HT-29 (cell line): Measurements from ENCODE around the gene LRCOL1. TPM values are rescaled to one million over a fixed set of nuclear protein-coding genes. Genes with fewer than 3 reads are reported as not detected.

Source experiments
- DNase-seq: peaks from one replicate; pipeline ENCODE4 v3.0.0-alpha.2; 2015; ENCODE audit warnings: low spot score
- total RNA-seq: library from RNA; depleted of rRNA; stranded (reverse); fragments of >200 nt; shearing (Covaris generic); gene quantifications from 2 replicates; pipeline ENCODE4 v1.2.3, GENCODE V29; 2014; rRNA removed

Gene LRCOL1
- not detected in 2 replicates for total RNA-seq

DNA sequence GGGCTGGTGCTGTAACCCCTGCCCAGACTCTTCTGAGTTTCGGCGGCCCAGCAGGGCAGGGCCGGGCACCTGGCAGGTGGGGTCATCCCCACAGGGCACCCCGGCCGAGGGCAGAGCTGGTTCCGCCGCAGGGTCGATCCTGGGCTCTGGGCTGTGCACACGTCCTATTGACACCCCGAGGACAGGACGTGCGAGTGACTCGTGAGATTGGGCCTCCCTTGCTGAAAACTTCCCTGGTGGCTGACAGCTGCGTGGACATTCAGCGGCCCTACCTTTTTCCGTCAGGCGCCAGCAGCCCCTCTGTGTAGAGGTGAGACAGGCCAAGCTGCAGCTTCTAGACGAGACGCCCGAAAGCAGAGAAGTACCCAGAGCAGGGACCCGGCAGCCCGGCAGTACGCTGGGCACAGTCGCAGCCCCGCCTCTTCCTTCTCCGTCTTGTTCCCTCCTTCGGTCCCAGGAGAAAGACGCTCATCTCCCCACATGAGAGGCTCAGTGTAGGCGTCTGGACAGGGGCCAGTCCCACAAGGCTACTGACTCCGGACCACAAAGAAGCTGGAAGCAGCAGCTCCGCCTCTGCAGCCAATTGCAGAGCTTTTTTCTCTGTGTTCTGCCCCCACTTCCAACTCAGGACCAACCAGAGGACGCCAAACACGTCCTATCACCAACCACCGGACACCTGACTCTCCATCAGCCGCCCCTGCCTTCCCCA lies at the start of gene LRCOL1:
LRCOL1 (minus strand) TSS at position 532 of the 709 bp plus-strand sequence. CDS start 4,331 bp downstream, outside the sequence.
- no peak for DNase-seq

DNA sequence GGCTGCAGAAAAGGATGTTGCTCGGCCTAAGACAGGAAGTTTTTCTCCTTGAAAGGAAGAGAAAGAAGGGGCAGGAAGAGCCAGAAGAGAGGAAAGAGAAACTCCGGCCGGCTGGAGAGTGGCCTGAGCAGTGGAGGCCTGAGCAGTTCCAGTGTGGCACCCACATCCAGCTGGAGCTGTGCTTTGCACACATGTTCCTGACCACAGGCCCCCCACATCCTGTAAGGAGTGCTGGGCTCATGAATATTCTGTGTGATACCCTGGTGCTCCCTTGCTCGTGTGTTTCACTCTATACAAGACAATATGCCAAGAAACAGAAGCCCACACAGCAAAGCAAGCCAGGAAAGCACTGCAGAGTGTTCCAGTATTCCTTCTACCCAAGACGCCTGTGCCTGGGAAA lies 49.7 kb upstream of the LRCOL1 start:
- no peak for DNase-seq

DNA sequence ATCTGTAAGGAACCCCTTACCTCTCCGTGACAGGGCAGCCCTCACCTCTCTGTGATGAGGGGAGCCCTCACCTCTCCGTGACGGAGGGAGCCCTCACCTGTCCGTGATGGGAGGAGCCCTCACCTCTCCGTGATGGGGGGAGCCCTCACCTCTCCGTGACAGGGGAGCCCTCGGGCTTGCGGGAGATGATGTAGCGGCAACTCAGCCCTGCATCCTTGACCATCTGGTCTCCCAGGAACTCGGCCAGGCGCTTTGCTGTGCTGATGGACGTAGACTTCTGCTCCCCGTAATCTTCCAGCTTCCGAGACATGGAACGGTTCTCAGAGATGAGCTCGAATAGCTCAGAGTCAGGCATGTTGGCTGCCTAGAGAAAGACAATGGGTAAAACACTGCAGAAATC lies 48.8 kb upstream of the LRCOL1 start:
- no peak for DNase-seq

DNA sequence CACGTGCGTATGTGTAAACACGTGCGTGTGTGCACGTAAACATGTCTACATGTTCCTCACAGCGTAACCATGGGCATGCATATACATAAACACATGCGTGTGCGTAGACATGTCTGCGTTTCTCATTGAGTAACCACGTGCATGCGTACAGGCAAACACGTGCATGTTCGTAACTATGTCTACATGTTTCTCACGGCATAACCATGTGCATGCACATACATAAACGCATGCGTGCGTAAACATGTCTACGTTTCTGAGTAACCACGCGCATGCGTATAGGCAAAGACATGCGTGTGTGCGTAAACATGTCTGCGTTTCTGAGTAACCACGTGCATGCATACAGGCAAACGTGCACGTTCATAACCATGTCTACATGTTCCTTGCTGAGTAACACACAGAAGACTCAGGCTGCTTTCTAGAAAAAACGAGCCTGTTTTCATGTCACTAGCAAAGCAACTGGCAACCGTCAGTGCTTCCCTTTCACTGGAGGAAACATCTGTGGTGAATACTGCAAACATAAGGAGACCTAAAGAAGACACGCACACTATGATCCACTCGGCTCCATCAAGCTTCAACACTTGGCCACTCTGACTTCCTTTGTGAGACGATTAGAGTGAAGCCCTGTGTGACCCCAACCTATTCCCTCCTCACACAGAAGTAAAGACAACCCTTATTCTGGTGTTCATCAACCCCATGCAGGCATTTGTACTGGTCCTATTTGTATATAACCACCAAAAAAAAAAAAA lies 47.9 kb upstream of the LRCOL1 start:
- no peak for DNase-seq

DNA sequence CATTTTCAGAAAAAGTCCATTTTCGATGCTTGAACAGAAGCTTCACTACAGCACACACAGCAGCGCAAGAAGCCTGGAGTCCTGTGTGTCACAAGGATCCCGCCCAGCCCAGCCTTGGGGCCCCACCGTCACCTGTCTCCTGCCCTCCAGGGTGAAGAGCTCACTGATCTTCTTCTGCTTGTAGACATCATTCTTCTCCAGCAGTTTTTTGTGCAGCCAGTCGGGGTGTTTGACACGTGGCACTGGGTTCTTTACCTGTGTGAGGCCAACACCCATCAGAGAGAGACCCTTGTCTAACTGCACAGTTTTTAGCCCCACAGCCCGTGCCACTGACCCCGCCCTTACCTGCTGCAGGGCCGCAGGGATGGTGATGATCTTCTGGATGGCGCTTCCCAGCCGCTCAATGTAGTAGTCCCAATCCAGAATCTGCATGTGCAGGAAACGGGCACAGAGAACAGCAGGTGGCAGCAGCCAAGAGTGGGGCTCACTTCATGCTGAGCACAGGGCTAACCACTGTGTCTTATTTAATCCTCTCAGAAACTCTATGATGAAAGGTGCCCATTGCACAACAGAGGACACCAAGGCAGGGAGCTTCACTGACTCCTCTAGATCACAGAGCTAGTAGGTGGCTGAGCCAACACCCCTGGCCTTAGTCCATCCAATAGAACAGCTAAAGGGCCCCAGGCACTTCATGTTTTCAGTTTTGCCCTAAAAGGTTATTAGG lies 46.8 kb upstream of the LRCOL1 start:
- no peak for DNase-seq

DNA sequence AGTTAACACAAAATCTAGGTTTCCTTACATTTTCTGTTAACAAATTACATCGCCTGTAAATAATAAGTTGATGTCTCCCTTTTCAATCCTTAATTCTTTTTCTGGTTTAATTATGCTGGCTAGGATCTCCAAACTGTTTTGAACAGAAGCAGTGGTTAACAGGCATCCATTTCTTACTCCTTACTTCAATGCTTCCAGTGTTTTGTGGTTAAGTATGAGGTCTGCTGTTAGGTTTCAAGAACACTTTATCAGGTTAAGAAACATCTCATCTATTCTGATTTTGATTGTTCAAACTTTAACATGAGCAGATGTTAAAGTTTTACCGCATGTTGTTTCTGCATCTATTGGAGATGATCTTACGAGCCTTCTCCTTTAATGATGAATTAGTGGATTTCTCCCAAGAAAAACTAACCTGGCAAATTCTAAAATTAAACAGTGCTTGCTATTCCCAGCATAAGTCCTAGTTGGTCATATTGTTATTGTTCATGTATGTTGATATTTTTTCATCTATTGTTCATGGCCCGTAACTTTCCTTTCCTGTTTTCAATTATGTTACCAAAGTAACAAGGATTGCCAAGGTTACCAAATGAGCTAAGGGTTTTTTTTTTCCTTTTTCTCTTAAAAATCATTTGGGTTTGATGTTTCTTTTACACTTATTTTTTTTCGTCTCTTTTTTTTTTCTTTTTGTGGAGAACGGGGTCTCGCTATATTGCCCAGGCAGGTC lies 43.3 kb upstream of the LRCOL1 start:
- no peak for DNase-seq

DNA sequence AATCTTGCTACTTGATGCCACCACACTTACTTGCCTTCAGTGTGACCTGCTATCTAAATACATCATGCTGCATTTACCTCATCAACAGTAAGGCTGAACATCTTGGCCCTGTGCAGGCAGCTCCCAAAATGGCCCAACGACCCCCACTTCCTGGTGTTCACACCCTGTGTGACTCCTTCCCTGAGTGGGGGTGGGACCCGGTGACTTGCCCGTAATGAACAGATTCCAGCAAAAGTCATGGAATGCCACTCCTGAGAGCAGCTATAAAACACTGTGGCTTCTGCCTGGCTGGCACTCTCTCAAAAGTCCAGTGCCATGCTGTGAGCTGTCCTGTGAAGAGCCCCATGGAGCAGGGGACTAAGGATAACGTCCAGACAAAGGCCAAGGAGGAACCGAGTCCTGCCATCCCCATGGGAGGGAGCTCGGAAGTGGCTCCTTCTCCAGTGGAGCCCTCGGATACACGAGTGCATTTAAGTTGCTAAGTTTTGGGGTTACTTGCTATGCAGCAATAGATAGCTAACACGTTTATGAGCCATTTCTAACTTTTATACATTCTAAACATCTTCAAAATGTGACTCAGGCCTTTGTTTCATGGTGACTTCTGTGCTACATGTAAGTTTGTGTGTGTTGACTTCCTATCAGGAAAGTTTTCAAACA lies 41.2 kb upstream of the LRCOL1 start:
- no peak for DNase-seq

DNA sequence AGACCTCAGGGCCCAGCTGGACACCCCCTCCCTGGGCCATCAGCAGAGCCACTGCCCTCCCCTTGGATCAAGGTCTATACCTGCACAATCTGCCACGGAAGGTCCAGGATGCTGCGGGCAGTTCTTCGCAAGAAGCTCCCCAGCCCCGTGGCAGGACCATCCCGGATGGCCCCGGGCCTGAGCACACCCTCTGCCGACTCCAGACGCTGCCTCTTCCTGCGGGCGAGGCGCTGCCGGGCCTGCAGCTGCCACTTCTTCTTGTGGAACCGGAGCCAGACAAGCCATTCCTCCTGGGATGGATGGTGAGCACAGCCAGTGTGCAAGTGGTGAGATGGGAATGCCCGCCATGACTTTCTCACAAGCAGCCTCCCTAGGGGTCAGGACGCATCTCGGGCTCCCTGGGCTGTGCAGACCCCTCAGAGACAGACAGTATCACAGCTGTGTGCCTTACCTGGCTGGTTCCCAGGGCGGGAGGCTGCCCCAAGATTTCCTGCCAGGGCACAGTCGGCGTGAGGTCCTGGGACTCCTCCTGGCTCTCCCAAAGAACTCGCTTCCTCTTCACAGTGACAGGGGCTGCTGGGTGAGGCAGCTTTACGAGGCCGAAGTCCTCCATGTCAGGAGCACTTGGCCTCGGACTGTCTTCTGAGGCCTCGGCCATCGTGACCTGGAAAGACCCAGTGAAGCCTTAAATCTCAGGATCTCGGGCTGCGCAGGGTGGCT lies 39.0 kb upstream of the LRCOL1 start:
- no peak for DNase-seq

DNA sequence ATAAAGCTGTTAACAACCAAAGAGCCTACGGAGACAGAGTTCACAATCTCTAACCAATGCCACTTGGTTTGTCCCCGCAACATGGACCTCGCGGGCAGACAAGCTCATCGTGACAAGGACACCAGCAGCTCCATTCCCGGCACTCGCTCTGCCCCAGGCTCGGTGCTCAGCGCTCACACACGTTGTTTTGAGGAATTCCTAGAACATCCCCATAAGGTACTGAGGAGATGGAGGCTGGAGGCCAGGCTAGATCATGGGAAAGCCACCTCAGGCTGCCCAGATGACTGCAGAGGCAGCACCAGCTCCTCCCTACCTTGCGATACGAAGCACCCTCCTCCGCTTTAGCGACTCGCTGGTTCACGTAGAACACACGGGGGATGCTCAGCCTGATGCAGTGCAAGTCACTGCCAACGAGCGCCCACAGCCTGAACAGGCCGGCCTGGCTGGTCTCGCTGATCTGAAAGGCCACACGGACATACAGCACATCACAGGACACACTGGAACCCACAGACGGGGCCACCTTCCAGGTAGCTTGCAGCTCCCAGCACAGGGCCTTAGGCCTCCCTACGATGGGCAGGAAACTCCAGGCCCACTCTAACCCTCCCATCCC lies 38.3 kb upstream of the LRCOL1 start:
- DNase-seq, result no peak

DNA sequence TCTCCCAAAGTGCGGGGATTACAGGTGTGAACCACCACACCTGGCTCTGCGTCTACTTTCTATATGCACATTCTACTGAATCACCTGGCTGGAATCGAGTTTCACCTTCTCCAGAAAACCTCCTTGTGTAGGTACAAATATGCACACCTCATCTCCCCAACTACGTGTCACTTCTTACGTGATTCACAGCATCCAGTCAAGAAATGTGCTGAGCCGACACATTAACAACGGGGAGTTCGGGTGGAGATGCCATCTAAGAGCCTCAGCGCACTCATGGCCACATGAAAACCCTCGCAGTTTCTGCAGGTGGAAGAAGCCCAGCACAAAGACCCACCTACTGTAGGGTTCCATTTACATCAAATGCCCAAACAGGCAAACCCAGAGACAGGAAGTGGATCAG lies 37.5 kb upstream of the LRCOL1 start:
- DNase-seq, result no peak

DNA sequence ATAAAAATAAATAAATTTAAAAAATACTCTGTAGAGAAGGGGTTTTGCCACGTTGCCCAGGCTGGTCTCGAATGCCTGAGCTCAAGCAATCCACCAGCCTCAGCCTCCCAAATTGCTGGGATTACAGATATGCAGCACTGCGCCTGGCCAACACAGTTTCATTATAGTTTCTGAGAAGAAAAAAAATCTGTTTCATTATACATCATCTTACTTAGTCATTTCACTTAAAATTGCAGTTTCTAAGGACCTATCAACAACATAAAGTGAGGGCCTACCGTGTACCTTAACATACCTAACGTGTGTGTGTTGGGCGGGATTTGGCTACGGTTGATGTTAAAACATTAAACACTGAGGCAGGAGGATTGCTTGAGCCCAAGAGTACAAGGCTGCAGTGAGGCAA lies 36.5 kb upstream of the LRCOL1 start:
- DNase-seq, result no peak

DNA sequence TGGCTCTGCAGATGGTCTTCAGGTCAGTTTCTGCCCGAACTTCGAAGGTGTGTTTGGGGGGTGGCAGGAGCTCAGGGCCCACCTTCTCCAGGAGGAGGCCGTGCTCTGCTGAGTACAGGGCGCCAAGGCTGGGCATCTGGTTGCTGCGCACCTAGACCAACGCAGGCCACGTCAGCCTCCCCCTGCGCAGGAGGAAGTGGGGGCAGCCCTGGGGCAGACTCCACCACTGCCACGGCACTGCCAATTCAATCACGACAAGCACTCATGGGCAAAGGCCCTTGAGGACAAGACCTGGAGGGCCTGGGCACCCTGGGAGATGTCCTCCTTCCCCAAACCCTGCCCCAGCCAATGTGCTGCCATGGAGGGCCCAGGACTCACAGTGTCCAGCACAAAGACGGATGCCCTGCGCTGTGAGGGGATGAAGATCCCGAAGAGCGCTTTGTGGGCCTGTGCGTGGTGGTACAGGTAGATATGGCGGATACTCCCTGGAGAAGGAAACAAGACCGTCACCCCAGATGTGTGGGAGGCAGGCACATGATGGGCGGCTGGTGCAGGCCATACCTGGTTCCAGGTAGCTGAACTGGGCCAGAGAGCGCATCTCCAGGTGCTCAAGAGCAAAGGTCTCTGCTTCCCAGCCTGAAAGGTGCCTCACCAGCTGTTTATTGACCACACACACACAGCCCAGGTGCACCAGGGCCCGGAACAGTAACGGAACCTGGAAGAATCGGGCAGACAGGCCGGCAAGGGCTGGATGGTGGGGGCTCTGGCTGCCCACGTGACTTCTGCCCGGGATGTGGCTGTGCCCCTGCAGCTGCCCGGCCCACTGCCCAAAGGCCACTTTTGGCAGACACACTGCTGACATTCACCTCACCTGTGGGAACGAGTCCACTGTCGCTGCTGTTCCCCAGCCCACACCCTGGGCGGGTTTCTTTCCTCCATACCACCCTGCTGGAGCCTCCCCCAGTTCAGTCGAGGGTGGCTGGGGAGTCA lies 32.8 kb upstream of the LRCOL1 start:
- no peak for DNase-seq

DNA sequence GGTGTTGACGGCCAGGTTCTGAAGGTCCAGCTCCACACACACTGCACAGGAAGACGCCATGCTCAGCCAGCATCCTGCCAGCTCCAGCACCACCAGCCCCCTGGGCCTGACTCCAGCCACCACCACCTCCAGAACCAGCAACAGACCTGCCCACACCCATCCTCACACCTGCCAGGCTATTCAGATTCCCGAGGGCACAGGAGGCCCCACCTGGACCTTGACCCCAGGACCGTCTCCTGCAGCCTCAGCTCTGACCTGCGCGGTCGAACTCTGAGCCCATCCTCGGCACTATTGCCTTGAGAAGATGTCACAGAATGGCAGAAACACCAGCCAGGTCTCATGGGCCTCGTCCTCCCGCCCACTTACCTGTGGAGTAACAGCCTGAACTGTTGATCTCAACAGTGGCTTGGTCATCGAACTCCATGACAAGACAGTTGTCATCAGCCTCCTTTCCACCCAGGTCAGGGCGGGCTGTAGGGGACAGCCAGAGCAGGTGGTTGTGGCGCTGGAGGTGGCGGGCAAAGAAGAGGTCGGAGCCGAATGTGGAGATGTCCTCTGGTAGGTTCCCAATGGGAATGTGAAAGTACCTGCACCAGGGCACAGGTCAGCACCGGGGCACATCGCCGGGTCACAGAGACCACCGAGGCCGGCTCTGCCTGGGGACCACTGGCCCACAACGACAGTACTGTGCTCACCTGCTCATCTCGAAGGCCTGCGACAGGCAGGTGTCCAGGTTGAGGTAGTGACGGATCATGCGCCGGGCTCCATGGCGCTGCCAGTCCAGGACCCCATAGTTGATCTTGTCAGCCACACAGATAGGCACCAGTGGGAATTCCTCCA lies 31.6 kb upstream of the LRCOL1 start:
- DNase-seq, result no peak

DNA sequence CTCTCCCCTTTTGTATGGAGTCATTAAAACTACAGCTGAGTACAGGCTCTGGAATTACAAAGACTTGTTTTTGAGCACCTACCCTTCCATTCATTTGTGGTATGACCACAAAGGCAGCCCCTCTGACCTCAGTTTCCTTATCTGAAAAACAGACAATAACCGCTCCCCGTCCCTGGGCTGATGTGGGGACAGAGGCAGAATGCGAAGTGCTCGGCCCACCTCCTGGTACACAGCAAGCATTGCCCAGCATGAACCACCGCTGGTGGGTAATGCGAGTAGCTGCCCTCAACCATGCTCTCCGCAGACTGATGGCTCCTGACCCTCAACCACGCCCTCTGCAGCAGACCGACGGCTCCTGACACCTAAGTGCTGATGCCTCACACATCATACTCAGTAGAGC lies 30.6 kb upstream of the LRCOL1 start:
- no peak for DNase-seq

DNA sequence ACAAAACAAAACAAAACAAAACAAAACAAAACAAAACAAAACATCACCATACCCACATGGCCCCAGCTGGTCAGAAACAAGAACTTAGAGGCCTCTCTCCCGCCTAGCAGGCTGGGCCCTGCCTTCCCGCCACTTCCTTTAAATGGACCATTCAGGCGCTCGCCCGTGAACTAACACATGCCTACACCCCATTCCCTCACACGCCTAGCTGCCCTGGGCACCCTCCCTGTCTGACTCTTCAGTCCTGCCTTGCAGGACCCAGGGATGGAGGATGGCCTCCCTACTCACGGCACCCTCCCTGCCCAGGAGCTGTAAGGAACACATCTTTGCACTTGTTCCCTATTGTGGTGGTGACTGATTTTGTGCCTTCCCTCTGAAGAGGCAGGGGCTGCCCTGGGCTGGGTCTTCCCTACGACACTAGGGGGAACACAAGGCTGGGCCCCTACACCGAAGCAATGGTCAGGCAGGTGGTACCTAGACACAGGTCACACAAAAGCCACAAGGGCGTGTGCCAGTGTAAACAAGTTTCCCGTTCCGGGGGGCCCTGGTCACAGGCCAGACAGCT lies 29.7 kb upstream of the LRCOL1 start:
- no peak for DNase-seq

DNA sequence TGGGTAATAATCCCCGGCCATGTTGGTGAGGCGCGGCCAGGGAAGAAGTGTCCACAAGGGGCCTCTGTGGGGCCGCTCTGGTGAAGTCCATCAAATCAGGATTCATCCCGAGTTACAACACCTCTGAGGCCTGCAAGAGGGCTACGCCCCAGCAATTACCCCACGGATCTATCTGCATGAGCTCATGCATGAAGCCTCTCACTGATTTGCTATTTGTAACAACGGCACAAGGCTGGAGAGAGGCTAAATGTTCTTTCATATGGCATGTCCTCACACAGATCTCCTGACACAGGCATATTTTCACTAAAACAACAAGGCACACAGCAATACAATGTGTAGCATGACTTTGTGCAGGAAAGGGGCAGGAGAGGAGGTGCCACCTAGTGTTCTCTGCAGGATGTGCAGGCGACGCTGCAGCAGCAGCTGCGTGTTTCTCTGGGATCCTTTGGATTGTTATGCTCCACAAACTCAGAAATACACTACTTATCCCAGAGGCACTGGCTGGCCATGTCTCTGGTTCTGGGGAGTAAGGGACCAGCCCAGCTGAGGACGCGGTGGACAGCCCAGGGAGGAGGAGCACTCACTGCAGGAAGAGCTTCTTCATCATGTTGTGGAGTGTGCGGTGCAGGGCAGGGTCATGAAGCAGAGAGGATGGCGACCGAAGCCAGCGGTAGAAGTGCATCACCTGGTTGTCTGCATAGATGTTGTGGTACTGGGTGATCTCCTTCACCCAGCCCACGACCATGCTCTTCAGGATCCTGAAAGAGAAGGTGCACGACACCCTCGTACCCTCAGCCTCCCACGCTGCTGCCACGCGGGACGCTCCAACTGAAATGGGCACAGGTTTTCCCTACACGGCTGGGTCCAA lies 28.4 kb upstream of the LRCOL1 start:
- peak; percentile 53 for DNase-seq

DNA sequence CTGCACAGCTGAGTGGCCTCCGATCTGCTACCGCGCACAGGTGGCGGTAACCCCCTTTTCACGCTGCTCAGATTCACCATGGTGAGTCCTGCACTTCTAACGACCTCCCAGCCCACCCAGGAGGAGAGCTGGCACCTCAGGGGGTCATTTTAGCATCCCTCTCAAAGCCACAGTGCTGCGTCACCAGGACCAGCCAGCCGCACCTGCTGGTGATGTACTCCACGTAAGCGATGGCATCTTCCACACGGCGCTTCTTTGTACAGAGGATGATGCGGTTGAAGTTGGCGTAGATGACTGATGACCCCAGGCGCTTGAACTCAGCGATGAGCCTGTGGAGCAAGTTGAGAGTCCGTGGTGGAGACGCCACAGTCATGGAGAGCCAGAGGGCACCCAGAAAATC lies 27.4 kb upstream of the LRCOL1 start:
- DNase-seq, result no peak
